Measurements from ENCODE around the gene SLC16A10. TPM values are rescaled to one million over a fixed set of nuclear protein-coding genes. Genes with fewer than 3 reads are reported as not detected.

The SLC16A10 gene
- total RNA-seq, 1 donor from 2014 or later, result 4.8 TPM

GRCh38 chr6:111192911-111193555 is 105.7 kb downstream of the SLC16A10 start:
- Histone ChIP-seq H3K4me3 (no peak overlapping the region), H3K4me1 (no peaks in the 10 kb centered on the region), H3K27ac (no peak overlapping the region), H2AFZ (replicated peaks) (no peak overlapping the region), H4K20me1 (ENCODE audit: low read depth) (no peaks in the 10 kb centered on the region), H3K36me3 (no peaks in the 10 kb centered on the region), H3K79me2 (ENCODE audit: low read depth) (no peaks in the 10 kb centered on the region), H3K9ac (no peak overlapping the region), H3K27me3 (no peaks in the 10 kb centered on the region), H3F3A (ENCODE audit: low read depth) (no peaks in the 10 kb centered on the region), H3K9me3 (ENCODE audit: low read depth) (no peaks in the 10 kb centered on the region), H3K4me2 (no peak overlapping the region)
- H3K36me3 Mint-ChIP-seq, result peaks cover 13% of the 10 kb centered on the region
- TF ChIP-seq EZH2phosphoT487 (IDR thresholded peaks at IDR 0.05) (no peak), CTCF (IDR thresholded peaks at IDR 0.05) (no peak), EZH2 (IDR thresholded peaks at IDR 0.05) (no peak)
- no peaks in the 10 kb centered on the region for H3K27me3 Mint-ChIP-seq (ENCODE audit: insufficient read depth, low read depth)
- peaks cover 5% of the 10 kb centered on the region for H3K4me1 Mint-ChIP-seq
- no peak overlapping the region for H3K27ac Mint-ChIP-seq
- peaks cover 21% of the 10 kb centered on the region for H3K9me3 Mint-ChIP-seq
- no peak for DNase-seq (ENCODE audit: low spot score)
- no peak overlapping the region for H3K4me3 Mint-ChIP-seq

- Mint-ChIP-seq H3K36me3 (peaks cover 11% of the 10 kb centered on the region), H3K4me1 (peaks cover 17% of the 10 kb centered on the region), H3K27me3 (ENCODE audit: insufficient read depth, low read depth) (no peaks in the 10 kb centered on the region), H3K27ac (no peak overlapping the region), H3K4me3 (no peak overlapping the region), H3K9me3 (peaks cover 16% of the 10 kb centered on the region)
- Histone ChIP-seq H2AFZ (replicated peaks) (no peak overlapping the region), H3K36me3 (no peaks in the 10 kb centered on the region), H3K9me3 (ENCODE audit: low read depth) (no peaks in the 10 kb centered on the region), H3K4me3 (no peak overlapping the region), H3K79me2 (ENCODE audit: low read depth) (no peaks in the 10 kb centered on the region), H4K20me1 (ENCODE audit: low read depth) (no peaks in the 10 kb centered on the region), H3K27ac (no peak overlapping the region), H3K4me2 (no peak overlapping the region), H3K4me1 (peaks cover 3% of the 10 kb centered on the region), H3K9ac (no peak overlapping the region), H3F3A (ENCODE audit: low read depth) (no peaks in the 10 kb centered on the region), H3K27me3 (no peaks in the 10 kb centered on the region)
- TF ChIP-seq EZH2 (IDR thresholded peaks at IDR 0.05) (no peak), EZH2phosphoT487 (IDR thresholded peaks at IDR 0.05) (no peak), CTCF (IDR thresholded peaks at IDR 0.05) (no peak)
- no peak for DNase-seq (ENCODE audit: low spot score)
Measured at GRCh38 chr6:111195656-111196055, 108.4 kb downstream of the SLC16A10 start.

GRCh38 chr6:111198841-111199240 is 111.5 kb downstream of the SLC16A10 start:
- no peak overlapping the region for H3K27ac Mint-ChIP-seq
- no peak for DNase-seq (ENCODE audit: low spot score)
- Histone ChIP-seq H3K79me2 (ENCODE audit: low read depth) (no peaks in the 10 kb centered on the region), H3K4me3 (no peak overlapping the region), H3F3A (ENCODE audit: low read depth) (no peaks in the 10 kb centered on the region), H4K20me1 (ENCODE audit: low read depth) (no peaks in the 10 kb centered on the region), H3K27me3 (no peaks in the 10 kb centered on the region), H2AFZ (replicated peaks) (no peak overlapping the region), H3K4me2 (no peak overlapping the region), H3K9ac (no peak overlapping the region), H3K27ac (no peak overlapping the region), H3K4me1 (peaks cover 3% of the 10 kb centered on the region), H3K9me3 (ENCODE audit: low read depth) (no peaks in the 10 kb centered on the region), H3K36me3 (no peaks in the 10 kb centered on the region)
- H3K4me1 Mint-ChIP-seq, result peaks cover 23% of the 10 kb centered on the region
- TF ChIP-seq CTCF (IDR thresholded peaks at IDR 0.05) (no peak), EZH2phosphoT487 (IDR thresholded peaks at IDR 0.05) (no peak), EZH2 (IDR thresholded peaks at IDR 0.05) (no peak)
- H3K9me3 Mint-ChIP-seq, result peaks cover 4% of the 10 kb centered on the region
- H3K36me3 Mint-ChIP-seq, result peaks cover 3% of the 10 kb centered on the region
- H3K4me3 Mint-ChIP-seq, result no peak overlapping the region
- H3K27me3 Mint-ChIP-seq (ENCODE audit: insufficient read depth, low read depth), result peaks cover 2% of the 10 kb centered on the region
